HG03521 (cell line): ENCODE data around the gene FBXL17.

Source experiments
- ATAC-seq: cut with Tn5 transposase; IDR thresholded peaks from one replicate; pipeline ENCODE4 v1.9.1; 2021; ENCODE audit warnings: mild to moderate bottlenecking, moderate library complexity; ENCODE audit not compliant: unreplicated experiment

The FBXL17 gene

DNA sequence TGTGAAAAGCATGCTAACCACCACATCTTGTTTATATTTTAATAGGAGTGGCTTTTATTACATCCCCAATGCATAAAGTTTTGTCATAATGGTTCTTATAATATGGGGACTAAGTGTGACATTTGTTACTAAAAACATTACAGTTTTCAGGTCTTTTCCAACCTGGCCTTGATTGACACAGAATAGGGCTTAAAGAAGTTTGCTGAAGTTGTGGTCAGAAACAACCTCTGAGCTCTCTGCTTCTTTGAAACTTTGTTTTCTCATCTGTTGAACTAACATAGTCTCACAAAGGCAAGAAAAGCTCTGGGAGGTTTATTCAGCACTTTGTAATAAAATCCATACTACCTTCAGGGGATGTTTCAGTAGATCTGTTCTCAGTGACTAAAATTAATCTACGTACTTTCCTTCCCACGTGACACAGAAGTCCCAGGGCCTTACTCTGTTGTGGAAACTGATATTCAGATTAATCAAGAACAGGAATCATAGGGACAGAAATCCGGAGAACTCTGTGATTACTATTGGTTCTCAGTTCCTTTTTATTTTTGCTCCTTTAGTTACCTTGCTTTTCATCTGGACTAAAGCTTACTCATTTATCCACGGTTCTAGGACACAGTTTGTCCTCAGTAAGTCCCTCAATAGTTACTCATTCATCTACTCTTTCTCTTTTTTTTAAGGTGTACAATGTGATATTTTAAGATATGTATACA lies 422.2 kb downstream of the FBXL17 start:
- no peak for ATAC-seq

DNA sequence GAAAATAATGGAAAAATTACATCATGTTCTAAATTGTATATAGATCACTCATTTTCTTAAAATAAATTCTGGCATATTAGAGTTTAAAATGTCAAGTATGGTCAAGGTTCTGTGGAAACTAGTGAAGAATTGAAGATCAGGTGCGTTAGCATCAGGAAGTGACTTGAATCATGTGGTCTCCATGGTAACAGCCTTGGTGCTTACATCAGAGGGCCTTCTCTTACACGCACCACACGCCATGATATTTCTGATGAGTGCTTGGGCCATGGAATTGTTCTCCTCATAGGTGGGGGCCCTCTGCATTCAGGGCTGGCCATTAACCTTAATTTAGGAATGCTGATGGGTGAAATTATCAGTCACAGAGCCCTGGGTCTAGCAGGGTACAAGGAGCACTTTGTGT lies 423.0 kb downstream of the FBXL17 start:
- no peak for ATAC-seq

DNA sequence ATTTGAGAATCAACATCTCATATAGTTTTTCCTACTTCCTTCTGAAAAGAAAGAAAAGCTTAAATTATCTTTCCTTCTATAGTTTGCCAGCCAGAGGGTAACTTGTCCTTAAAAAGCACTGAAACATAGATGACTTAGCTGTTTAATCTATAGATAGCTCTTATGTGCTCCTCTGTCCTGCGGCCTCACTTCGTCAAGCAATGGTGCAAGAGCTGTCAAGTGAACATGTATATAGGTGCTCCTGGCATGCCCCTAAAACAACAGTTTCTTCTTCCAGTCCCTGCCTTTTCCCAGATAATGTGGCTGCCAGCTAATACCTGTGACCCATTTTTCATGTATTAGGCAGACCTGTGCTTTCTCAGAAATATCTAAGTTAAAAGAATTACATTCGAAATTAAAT lies 423.5 kb downstream of the FBXL17 start:
- ATAC-seq, result no peak

DNA sequence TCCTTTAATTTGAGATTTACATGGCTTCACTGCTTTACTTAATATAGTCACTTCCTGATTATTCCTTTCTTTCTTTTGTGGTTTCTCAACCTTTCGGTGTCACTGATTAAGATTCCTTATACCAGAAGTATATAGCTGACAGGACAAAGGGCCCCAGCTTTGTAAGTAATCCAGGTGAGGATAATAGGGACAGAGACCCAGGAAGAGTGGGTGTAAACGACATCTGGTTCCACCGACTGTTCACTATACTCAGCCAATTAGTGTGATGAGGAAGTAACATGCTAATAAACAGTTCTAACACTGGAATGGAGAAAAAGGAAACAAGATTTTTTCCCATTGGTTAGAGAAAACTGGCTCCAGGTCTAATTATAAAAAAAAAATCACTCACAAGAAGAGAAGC lies 424.8 kb downstream of the FBXL17 start:
- ATAC-seq, result no peak

DNA sequence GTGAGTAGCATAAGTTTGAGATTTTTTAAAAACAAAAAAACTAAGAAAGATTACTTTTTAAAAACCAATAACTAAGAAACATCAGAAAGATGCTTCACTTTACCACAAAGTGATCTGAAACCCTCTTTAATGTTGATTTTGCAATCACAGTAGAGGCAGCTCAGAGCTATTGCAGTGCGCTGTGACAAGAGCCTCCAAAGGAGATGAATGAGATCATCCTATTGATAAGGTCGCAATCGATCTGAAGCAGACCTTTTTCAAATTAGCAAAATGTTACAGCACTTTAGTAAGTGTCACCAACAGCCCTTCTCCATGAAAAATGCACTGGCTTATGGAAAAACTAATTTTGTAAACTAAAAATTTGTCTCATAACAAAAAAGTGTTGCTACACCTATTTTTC lies 426.6 kb downstream of the FBXL17 start:
- ATAC-seq, result no peak

DNA sequence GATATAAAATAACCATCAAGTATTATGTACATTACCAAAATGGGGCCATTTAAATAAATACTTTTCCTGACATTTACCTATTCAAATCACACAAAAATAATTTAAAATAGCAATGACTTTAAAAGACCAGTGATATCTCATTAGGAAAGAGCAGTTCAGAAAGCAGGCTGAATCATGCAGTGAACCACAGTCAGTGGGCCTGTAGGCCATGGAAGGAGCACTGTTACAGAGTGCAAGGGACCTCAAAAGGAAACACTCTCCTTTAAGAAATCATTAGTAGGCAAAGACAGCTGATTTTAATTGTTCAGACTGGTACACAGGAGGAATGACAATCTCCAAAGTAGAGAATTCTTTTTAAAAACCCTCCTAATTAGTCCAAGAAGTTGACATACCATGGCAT lies 427.6 kb downstream of the FBXL17 start:
- no peak for ATAC-seq

DNA sequence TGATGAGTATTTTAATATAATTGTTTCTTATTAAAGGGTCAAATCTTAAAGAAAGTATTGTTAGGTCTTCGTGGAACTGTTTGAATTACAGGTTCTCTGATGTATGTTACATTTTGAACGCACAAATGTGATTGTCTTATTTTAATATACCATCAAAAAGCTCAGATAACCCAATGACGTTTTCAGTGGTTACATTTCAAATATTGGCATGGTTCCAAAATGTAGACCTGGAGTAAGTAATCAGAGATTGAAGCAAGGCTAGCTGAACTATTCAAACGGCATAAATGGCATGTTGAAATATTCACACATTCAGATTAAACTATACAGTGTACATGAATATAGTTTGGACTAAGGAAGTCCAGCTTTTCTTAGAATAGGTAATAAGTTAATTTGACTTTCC lies 429.4 kb downstream of the FBXL17 start:
- no peak for ATAC-seq

DNA sequence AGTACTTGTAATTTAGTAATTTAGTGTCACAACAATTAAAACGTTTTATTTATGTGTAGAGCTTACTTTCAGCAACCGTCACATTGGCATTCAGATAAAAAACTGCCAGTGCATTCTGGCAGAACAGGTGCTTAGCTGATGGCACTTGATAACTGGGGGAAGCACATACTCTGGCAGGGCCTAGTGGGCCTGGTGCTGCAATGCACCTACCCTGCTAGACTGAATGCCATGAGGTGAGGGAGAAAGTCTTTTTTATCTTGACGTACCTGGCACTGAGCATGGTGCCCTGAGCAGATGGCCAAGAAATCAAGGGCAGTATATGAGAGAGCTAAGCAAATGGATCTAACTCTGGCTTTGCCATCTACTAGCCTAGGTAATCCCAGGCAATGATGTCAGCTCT lies 430.6 kb downstream of the FBXL17 start:
- no peak for ATAC-seq

DNA sequence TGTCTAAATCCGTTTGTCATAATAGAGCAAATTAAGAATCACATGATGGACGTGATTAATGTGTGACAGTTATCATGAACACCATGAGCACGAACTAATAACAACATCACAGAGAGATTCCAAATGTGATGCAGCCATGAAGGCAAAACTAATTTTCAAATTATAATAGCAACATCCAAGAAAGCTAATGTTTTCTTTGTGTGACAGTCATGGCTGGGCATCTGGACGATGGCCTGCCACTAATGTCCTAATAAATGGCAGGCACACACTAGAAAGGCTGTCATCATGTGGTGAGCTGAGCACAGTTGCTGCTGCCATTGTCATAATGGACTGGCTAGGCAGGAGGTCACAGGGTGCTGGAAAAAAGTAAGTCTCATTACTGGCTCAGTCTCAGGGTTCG lies 431.1 kb downstream of the FBXL17 start:
- no peak for ATAC-seq

DNA sequence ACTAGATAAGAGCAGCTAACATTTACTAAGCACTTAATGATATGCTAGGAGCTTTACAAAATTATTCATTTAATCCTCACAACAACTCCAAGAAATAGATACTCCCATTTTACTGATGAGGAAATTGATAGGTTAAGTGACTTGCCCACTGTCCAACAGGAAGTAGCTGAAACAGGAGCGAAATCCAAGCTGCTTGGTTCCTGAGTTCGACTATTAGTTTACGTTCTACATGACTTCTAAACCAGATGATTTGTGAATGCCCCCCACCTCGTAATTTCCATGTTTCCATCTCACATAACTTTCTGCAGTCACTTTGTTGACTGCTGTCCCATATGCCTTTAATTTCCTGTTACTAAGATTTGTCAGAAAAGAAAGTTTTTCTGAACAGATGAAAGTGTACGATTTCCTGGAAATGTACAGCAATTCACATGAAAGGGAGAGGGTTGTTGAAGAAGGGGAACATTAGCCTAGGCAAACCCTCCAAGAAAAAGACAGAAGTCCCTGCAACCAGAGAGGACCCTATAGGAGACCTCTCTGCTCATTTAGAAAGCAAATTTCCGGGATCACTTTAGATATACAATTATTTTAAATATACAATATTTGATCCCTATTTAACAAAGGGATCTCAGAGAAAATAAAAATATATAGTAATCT lies 432.1 kb downstream of the FBXL17 start:
- no peak for ATAC-seq

DNA sequence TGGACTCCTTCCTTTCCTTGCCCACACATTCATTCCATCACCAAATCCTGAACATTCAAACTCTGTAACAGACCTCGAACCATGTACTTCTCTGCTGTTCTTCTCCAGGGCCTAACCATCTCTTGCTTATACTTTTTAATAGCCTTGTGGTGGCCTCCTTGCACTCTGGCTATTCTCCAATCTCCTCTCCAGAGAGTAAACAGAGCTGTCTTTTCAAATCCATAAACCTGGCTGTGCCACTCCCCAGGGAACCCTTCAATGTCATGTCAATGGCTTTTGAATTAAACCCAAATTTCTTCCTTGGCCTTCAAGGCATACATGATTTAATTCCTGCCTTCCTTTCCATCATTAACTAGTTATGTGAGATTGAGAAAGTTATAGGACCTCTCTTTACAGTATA lies 433.5 kb downstream of the FBXL17 start:
- no peak for ATAC-seq

DNA sequence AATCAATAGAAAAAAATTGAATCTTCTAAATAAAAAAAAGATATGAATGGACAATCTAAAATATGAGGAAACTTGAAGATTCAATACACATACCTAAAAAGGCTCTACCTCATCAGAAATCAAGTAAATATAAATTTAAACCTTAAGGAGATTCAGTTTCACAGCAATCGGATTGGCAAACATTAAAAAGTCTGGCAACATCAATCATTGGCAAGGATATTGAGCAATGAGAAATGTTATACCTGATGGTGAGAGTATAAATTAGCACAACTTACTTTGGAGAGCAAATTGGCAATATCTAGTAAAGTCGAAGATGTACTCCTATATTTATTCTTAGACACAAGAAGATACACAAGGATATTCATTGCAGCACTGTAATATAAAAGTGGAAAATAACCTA lies 436.8 kb downstream of the FBXL17 start:
- no peak for ATAC-seq

DNA sequence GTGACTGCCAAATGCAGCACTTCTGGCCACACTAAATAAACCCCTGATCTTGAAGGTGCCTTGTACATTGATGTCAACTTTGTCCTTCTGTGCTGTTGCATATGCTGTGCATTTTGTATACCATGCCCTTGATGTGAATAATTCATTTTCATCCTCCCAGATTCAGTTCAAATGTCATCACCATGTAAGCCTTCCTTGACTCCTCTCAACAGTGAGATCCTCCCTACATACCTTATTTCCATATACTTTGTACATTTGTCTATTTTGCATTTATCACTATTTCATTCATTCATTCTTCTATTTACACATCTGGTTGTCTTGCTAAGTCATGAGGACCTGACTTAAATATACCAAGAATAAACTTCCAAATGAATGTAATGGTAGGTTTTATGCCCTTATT lies 438.0 kb downstream of the FBXL17 start:
- ATAC-seq, result no peak

DNA sequence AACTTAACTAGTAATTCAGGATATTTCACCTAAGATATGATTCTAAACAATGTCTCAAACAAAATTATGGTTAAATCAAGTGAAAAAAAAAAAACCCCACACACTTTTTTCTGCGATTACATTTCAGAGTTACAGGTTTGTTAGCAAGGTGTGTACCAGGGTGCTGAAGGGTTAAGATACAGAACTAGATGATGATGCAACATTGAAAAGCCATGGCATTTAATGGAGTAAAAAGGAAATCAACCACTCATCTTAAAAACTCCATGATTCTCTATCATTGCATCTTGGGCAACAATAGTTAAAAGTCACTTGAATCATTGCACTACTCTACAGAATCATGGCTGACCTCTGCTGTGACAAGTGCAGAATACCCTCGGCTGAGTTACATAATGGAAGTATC lies 440.9 kb downstream of the FBXL17 start:
- ATAC-seq, result no peak

DNA sequence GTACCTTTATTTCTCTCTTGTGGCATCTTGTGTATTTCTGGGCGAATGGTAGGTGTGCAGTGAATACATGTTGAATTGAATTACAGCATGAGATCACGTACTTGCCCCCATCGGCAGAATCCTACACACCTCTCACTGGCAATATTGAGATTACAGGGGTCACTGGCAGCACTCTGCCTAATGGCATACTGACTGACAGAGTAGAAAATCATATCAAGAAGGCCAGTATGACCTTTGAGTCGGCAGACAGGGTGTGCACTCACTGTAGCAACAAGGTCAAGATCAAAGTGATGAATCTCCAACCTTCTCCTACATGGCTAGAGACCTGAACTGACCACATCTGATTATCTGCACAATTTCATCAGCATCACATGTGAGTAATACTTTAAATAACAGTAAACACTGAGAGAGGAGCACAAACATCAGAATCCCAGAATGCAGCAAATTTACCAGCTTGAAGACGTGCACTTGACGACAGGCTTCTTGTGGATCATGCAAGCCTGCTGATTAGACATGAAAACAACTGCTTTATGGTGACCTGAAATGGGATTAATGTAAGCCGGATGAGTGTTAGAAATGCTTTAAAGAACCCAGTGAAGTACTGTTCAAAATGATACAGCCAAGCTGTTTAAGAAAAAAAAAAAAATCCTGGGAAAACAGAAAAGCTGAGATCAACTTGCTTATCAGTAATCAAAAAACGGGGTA lies 444.1 kb downstream of the FBXL17 start:
- ATAC-seq, result no peak

DNA sequence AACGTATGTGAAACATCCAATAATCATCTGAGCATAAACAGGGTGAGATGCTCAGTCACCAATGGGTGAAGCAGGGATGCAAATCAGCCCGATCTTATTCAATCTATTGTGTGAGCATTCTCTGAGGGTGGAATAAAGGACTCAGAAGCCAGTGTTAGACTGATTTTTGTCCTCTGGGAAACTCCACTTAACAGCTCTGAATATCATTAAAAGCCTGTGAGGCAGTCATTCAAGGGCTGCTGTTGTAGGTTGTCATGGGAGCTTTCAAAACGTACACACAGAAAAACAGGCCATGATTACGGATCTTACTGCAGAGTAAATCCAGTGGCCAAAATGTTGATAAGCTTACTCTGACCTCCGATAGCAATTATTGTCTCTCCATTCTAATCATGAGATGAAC lies 444.7 kb downstream of the FBXL17 start:
- ATAC-seq, result no peak

DNA sequence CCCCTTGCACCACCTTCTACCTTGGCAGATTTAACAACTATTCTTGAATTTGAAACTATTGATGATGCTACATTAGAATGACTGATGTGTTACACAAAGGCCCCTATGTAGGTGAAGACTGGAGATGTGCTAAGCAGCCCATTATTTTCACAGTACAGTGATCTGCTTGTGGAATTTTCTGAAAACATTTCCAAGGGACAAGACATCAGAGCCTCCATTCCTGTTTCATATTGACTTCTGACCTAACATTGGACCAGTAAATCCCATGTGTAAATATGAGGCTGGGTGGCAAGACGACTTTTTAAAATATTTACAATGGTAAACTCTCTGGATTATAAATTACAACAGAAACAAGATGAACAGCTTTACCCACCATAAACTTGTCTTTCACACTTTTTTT lies 445.4 kb downstream of the FBXL17 start:
- no peak for ATAC-seq

DNA sequence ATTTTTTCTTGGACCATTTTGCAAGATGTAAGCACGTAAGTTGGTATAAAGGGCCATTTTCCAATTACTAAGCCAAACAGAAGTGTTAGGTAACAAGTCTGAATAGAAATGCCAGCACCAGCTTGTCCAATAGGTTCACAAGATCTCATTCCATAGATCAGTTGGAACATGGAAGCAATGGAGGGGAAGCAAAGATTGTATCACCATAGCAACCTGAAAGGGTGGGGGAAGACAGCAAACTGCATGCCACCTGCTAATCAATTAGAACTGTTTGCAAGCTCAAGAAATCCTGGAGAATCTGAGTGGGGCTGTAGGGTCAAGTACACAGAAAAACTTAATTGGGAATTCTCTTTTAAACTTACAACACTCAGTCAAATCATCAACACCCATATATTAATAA lies 446.3 kb downstream of the FBXL17 start:
- ATAC-seq, result no peak

DNA sequence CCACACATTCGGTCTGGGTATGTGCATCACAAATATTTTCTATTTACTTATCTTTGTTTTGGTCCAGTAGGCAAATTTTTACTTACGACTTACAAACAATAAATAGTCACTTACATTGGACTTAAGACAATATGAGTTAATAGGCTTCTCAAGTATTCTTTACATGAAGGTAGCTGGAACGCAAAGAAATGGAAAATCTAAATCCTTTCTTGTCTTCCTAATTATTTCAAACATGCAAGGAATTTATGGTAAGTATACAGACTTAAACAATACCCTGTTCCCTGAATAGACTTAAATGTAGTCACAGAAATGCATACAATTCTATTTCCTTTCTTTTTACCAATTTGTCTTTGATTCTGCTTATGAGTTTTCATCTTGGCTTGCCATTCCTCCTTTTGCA lies 448.6 kb downstream of the FBXL17 start:
- no peak for ATAC-seq

DNA sequence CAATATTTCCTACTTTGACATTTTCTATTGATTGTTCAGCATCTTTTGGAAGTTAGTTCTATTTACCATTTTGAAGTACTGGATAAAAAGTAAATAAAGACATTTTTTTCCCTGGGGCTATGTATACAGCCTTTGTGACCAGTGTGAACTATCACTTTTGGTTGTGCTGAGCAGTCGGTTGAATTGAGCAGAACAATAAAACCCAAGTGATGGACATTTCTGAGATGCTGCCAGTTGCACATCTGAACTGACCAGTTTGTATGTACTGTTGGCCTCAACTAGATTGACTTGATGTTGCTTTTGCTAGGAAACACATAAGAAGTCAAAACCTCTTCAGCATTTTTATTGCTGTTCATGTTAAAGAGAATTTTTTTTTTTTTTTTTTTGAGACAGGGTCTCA lies 451.0 kb downstream of the FBXL17 start:
- no peak for ATAC-seq

DNA sequence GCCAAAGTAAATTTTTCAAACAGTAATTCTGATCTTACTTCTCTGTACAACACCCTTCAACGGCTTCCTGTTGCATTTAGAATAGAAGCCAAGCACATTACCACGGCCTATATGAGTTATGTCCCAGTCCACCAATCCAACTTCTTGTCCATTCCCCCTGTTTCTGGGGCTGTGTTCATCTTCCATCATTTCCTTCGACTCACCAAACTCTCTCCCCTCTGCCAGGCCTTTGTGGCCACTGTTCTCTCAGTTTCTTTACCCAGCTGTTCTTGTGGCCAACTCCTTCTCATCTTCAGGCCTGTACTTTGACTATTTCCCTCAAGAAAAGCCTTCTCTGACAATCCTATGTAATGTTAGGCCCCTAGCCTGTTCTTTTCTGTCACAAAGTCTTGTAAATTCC lies 451.8 kb downstream of the FBXL17 start:
- no peak for ATAC-seq

DNA sequence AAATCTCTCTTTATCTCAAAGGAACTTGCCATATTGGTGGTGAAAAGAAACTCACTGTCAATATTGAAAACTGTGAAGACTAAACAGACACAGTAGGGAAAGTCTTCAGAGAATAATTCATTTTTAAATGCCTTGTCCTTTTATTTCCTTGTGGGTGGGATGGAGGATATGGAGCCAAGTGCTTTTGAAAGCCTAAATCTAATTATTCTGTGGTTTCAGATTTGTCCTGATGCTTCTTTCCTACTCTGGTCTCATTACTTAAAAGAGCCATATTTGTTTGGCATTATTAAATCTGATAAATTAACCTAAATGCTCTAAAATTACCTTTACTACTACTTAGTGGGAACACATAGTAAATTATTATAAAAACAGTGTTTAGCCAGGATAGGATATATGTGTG lies 452.8 kb downstream of the FBXL17 start:
- no peak for ATAC-seq
